MM.1S (cell line): ENCODE results near the gene NCL.

Experiments used
- DNase-seq: peaks from one replicate; pipeline ENCODE4 v3.0.0-alpha.2; 2015
- H2AFZ ChIP-seq: fragments of 300-600 bp; sonication (generic); 2 replicates; pipeline ENCODE4 v1.6.0; 2016; ENCODE audit warnings: antibody characterized with exemption, low read length
- H3F3A ChIP-seq: fragments of 300-600 bp; sonication (generic); 2 replicates; pipeline ENCODE4 v1.6.1; 2016; ENCODE audit warnings: mild to moderate bottlenecking, antibody characterized with exemption, low read length, moderate library complexity, mixed read lengths; ENCODE audit not compliant: insufficient read depth
- H3K27ac ChIP-seq: fragments of 300-600 bp; sonication (generic); 2 replicates; pipeline ENCODE4 v1.5.1; 2016; ENCODE audit warnings: mild to moderate bottlenecking, low read length
- H3K27me3 ChIP-seq: fragments of 300-600 bp; sonication (generic); replicated peaks from 2 replicates; pipeline ENCODE4 v1.6.0; 2016; ENCODE audit warnings: low read length; ENCODE audit not compliant: insufficient read depth
- H3K36me3 ChIP-seq: fragments of 300-600 bp; sonication (generic); replicated peaks from 2 replicates; pipeline ENCODE4 v1.6.1; 2016; ENCODE audit warnings: mild to moderate bottlenecking, low read length, mixed read lengths; ENCODE audit not compliant: insufficient read depth
- H3K4me1 ChIP-seq: fragments of 300-600 bp; sonication (generic); 2 replicates; pipeline ENCODE4 v1.6.1; 2016; ENCODE audit warnings: low read length, mixed read lengths
- H3K4me2 ChIP-seq: fragments of 300-600 bp; sonication (generic); 2 replicates; pipeline ENCODE4 v1.6.0; 2016; ENCODE audit warnings: low read depth, low read length
- H3K4me3 ChIP-seq: fragments of 300-600 bp; sonication (generic); 2 replicates; pipeline ENCODE4 v1.5.1; 2016; ENCODE audit warnings: low read length, mixed read lengths
- H3K79me2 ChIP-seq: fragments of 300-600 bp; sonication (generic); 2 replicates; pipeline ENCODE4 v1.6.1; 2016; ENCODE audit warnings: mixed run types, low read length, mixed read lengths
- H3K9ac ChIP-seq: fragments of 300-600 bp; sonication (generic); 2 replicates; pipeline ENCODE4 v1.6.1; 2016; ENCODE audit warnings: low read length, mixed read lengths
- H3K9me2 ChIP-seq: fragments of 300-600 bp; sonication (generic); replicated peaks from 2 replicates; pipeline ENCODE4 v1.6.1; 2016; ENCODE audit warnings: mild to moderate bottlenecking, low read length, mixed read lengths; ENCODE audit not compliant: insufficient read depth
- H3K9me3 ChIP-seq: fragments of 300-600 bp; sonication (generic); replicated peaks from 2 replicates; pipeline ENCODE4 v1.6.1; 2016; ENCODE audit warnings: mild to moderate bottlenecking, low read length, mixed read lengths; ENCODE audit not compliant: insufficient read depth
- H4K20me1 ChIP-seq: fragments of 300-600 bp; sonication (generic); 2 replicates; pipeline ENCODE4 v1.6.1; 2016; ENCODE audit warnings: mild to moderate bottlenecking, low read length, moderate library complexity, mixed read lengths; ENCODE audit not compliant: insufficient read depth
- EZH2 ChIP-seq: fragments of 300-600 bp; sonication (generic); optimal IDR thresholded peaks from 2 replicates; pipeline ENCODE3; 2017; ENCODE audit warnings: low read depth, mild to moderate bottlenecking, antibody characterized with exemption, low read length, mixed read lengths
- EZH2phosphoT487 ChIP-seq: fragments of 300-600 bp; sonication (generic); IDR thresholded peaks from 2 replicates; pipeline ENCODE4 v1.6.1; 2018; ENCODE audit warnings: antibody characterized with exemption, low read length
- TF ChIP-seq, protein P1 (sequence below): fragments of 300-600 bp; sonication (generic); IDR thresholded peaks from 2 replicates; pipeline ENCODE4 v1.5.1; 2016; ENCODE audit warnings: antibody characterized with exemption, low read length, mixed read lengths

The NCL gene

DNA sequence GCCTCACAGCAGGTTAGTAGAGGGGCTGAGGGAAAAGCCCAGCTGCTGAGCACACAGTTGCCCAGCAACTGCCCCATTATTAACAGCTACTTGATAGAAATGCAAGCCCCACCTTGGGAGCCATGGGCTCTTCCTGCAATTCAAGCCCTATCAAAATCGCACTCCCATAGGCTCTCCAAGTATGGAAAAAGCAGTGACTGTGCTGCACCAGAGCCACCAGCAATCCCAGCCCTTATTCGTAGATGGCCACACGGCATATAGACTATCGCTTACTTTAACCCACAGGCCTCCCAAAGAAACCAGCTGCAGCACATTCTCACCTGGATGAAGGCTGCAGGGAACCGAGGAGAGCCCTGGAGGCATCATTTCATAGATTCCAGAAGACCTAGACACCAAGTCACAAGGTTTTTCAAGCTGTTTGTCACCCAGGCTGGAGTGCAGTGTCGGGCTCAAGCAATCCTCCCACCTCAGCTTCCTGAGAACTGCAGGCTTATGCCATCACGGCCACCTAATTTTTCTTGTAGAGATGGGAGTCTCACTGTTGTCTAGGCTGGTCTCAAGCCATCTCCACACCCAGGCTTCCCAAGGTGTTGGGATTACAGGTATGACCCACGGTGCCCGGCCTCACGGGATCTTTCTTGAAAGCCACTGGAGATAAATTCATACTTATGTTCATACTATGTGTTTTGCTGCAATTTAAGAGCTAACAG is 11.3 kb downstream of the NCL start:
- no peak overlapping the region for H3K27ac ChIP-seq
- H3K4me3 ChIP-seq = no peak overlapping the region
- H4K20me1 ChIP-seq = peaks cover 41% of the 10 kb centered on the region; the same call in 1 of the 2 replicates
- no peak overlapping the region for H2AFZ ChIP-seq
- H3K79me2 ChIP-seq = peaks cover 23% of the 10 kb centered on the region
- DNase-seq = no peak
- H3K27me3 ChIP-seq = no peaks in the 10 kb centered on the region
- H3K9me3 ChIP-seq = no peaks in the 10 kb centered on the region
- H3K36me3 ChIP-seq = peaks cover 34% of the 10 kb centered on the region
- H3K9me2 ChIP-seq = no peaks in the 10 kb centered on the region
- peaks cover 57% of the 10 kb centered on the region for H3F3A ChIP-seq
- TF ChIP-seq EZH2 (no peak), EZH2phosphoT487 (no peak)
- TF ChIP-seq, protein P1, sequence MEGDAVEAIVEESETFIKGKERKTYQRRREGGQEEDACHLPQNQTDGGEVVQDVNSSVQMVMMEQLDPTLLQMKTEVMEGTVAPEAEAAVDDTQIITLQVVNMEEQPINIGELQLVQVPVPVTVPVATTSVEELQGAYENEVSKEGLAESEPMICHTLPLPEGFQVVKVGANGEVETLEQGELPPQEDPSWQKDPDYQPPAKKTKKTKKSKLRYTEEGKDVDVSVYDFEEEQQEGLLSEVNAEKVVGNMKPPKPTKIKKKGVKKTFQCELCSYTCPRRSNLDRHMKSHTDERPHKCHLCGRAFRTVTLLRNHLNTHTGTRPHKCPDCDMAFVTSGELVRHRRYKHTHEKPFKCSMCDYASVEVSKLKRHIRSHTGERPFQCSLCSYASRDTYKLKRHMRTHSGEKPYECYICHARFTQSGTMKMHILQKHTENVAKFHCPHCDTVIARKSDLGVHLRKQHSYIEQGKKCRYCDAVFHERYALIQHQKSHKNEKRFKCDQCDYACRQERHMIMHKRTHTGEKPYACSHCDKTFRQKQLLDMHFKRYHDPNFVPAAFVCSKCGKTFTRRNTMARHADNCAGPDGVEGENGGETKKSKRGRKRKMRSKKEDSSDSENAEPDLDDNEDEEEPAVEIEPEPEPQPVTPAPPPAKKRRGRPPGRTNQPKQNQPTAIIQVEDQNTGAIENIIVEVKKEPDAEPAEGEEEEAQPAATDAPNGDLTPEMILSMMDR = no peak
- H3K9ac ChIP-seq = no peak overlapping the region
- no peak overlapping the region for H3K4me2 ChIP-seq
- H3K4me1 ChIP-seq = no peaks in the 10 kb centered on the region

DNA sequence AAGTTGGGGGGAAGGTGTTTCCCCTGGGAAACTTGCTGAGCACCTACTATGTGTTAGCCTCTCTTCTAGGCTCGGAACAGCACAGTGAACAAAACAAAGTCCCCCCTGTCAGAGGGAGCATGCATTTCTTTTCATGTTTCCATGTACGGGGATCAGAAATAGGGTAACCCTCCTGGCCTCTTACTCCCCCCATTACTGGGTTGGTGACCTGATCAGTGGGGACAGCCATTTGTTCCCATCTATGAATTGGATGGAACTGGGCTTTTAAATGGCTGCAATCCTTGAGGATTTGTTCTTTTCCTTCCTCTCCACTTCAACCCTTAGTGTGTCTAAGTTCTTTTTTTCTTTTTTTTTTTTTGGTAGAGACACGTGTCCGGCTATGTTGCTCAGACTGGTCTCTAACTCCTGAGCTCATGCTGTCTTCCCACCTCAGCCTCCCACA is 13.7 kb downstream of the NCL start:
- no peak for TF ChIP-seq EZH2
- TF ChIP-seq, protein P1 = no peak
- TF ChIP-seq EZH2phosphoT487 = no peak
- Histone ChIP-seq H3K9me2 (no peaks in the 10 kb centered on the region), H3K4me3 (no peak overlapping the region), H3K9me3 (no peaks in the 10 kb centered on the region), H3F3A (peaks cover 36% of the 10 kb centered on the region), H4K20me1 (peaks cover 22% of the 10 kb centered on the region; the same call in 1 of the 2 replicates), H3K9ac (no peak overlapping the region), H3K27me3 (no peaks in the 10 kb centered on the region), H3K79me2 (0 out of 2 replicates have a peak, but pooled peaks cover 3% of the 10 kb centered on the region), H3K27ac (no peak overlapping the region), H3K4me1 (no peaks in the 10 kb centered on the region), H3K36me3 (peaks cover 13% of the 10 kb centered on the region), H2AFZ (no peak overlapping the region), H3K4me2 (no peak overlapping the region)
- no peak for DNase-seq

DNA sequence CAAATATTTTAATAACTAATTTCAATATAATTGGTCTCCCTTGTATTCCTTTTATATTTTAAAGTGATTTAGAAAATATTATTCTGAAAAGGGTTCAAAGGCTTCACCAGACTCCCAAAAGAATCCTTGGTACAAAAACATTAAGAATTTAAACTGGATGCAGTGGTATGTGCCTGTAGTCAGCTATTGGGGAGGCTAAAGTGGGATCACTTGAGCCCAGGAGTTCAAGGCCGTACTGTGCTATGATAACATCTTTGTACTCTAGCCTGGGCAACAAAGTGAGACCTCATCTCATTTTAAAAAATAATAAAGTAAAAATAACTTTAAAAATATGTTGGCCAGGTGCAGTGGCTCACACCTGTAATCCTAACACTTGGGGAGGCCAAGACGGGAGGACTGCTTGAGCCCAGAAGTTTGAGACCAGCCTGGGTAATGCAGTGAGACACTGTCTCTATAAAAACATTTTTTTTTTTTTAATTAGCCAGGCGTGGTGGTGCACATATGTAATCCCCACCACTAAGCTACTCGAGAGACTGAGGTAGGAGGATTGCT is 14.7 kb downstream of the NCL start:
- Histone ChIP-seq H3K79me2 (no peaks in the 10 kb centered on the region), H3K36me3 (peaks cover 4% of the 10 kb centered on the region), H3K4me2 (no peak overlapping the region), H3K9me2 (no peaks in the 10 kb centered on the region), H2AFZ (no peak overlapping the region), H3K4me1 (no peaks in the 10 kb centered on the region), H3K27me3 (no peaks in the 10 kb centered on the region), H3F3A (peaks cover 26% of the 10 kb centered on the region), H3K4me3 (no peak overlapping the region), H3K27ac (no peak overlapping the region), H3K9ac (no peak overlapping the region), H4K20me1 (peaks cover 17% of the 10 kb centered on the region; the same call in 1 of the 2 replicates), H3K9me3 (no peaks in the 10 kb centered on the region)
- TF ChIP-seq EZH2 = no peak
- TF ChIP-seq EZH2phosphoT487 = no peak
- TF ChIP-seq, protein P1 = no peak
- DNase-seq = no peak
